Ovary (tissue), 10 donors: Measurements from ENCODE around the gene LMOD1. TPM values are rescaled to one million over a fixed set of nuclear protein-coding genes. Genes with fewer than 3 reads are reported as not detected.

Source experiments
- DNase-seq, 5 donors: peaks; one replicate each; pipeline ENCODE4 v3.0.0-alpha.2; 2019 to 2020
- H3K27ac ChIP-seq, 2 donors: fragments of 200-600 bp; one replicate each; pipeline versions ENCODE4 v1.5.1 to v1.8.0; 2019 to 2022
- H3K27me3 ChIP-seq: fragments of 200-600 bp; one replicate; pipeline ENCODE4 v1.8.0; 2022
- H3K36me3 ChIP-seq: fragments of 200-600 bp; sonication (generic); one replicate; pipeline ENCODE4 v1.5.1; 2019
- H3K4me1 ChIP-seq: one replicate; pipeline ENCODE4 v1.8.1; 2013; ENCODE audit warnings: mild to moderate bottlenecking, moderate library complexity; ENCODE audit not compliant: insufficient read depth
- H3K4me3 ChIP-seq: fragments of 200-600 bp; sonication (generic); one replicate; pipeline ENCODE4 v1.5.1; 2017
- H3K9me3 ChIP-seq, 2 donors: fragments of 200-600 bp in 1 of 2; sonication (generic) in 1 of 2; one replicate each; pipeline versions ENCODE4 v1.5.1 to v1.8.1; 2013 to 2019; ENCODE audit warnings: mild to moderate bottlenecking in 1 of 2, moderate library complexity in 1 of 2
- CTCF ChIP-seq, 3 donors: fragments of 450-650 bp in 2 of 3; fragments of 200-600 bp in 1 of 3; IDR thresholded peaks; one replicate each; pipeline versions ENCODE4 v1.5.1 to v1.8.0; 2016 to 2022; ENCODE audit warnings: antibody characterized with exemption in 3 of 3, mild to moderate bottlenecking in 1 of 3
- EP300 ChIP-seq: sonication (generic); formaldehyde crosslinking; IDR thresholded peaks from one replicate; pipeline ENCODE4 v1.6.1; 2017; ENCODE audit warnings: antibody characterized with exemption
- POLR2A ChIP-seq: fragments of 450-650 bp; IDR thresholded peaks from one replicate; pipeline ENCODE4 v1.6.1; 2017; ENCODE audit warnings: antibody characterized with exemption, mild to moderate bottlenecking, moderate library complexity
- WGBS, 3 donors: extraction: QIAGEN DNeasy Blood & Tissue Kit in 1 of 3; methylation state at CpG; one replicate each; pipeline versions ENCODE4 v1.1.5 to v1.1.7; 2013 to 2017; 5-methylcytosine and 5-hydroxymethylcytosine counted together
- intact Hi-C, 4 donors: fragments of 100-400 bp; cut with DNase I; formaldehyde crosslinking; loops; one replicate each; pipeline versions ENCODE4 v1.11.0 to v1.15.1; 2022 to 2023
- long read RNA-seq, 3 donors: library from polyadenylated mRNA in 2 of 3; unstranded in 2 of 3; transcript quantifications; one replicate each; pipeline ENCODE4 v2.0.0 and lab custom pipeline, GENCODE V29; 2021 to 2026
- polyA plus RNA-seq, 2 donors: library from polyadenylated mRNA; stranded (reverse); fragments of 200-250 nt in 1 of 2; fragments of 350-450 nt in 1 of 2; fragmentation: Illumina TruSeq in 1 of 2; extraction: RNeasy Lipid Tissue Mini Kit (QIAGEN cat#74804) in 1 of 2; gene quantifications; one replicate each; pipeline ENCODE4 v1.2.3, GENCODE V29; 2013 to 2014
- total RNA-seq, 7 donors: library from RNA; depleted of rRNA in 2 of 7; stranded (reverse); fragments of >200 nt in 2 of 7; fragmentation: NEBNext Ultra II Directional in 3 of 7; extraction: Animal tissue kit (Norgen Biotek cat#: 25700) in 3 of 7; gene quantifications; one replicate each; pipeline versions ENCODE4 v1.1.0 to v1.2.4, GENCODE V29; 2016 to 2023
- donor health status: DM: no; HTN: no; CAD: no; lungs with moderate emphysema.
- donor health status: DM: no; HTN: no; CAD: no.
- donor health status: Bipolar disorder and iron deficiency.
- donor health status: DM: yes; HTN: yes; CAD: no.
- donor health status: DM: no; HTN: no; CAD: no.
- donor health status: DM: yes; HTN: yes; CAD: no.

The LMOD1 gene
- total RNA-seq (100 to 1,000 TPM in 2 of 7 donors, 10 to 100 TPM in 5; 25.6 to 155 (median 67.2) TPM), polyA plus RNA-seq (100 to 1,000 TPM in 1 of 2 donors, 10 to 100 TPM in 1; 94.6 to 255 TPM)
- long read RNA-seq, donor 1, transcript LMOD1-201 (3 exons, 3,970 nt): major isoform, 13 of 201 reads
- long read RNA-seq, donor 1, partial matches to known transcripts: 122 of 201 reads
- long read RNA-seq, donor 1, other reads (novel, unspliced or antisense): 66 of 201 reads
- long read RNA-seq, donor 2: 0 reads
- long read RNA-seq, donor 3, transcript LMOD1-201 (3 exons, 3,970 nt): major isoform, 106 of 179 reads
- long read RNA-seq, donor 3, partial matches to known transcripts: 36 of 179 reads
- long read RNA-seq, donor 3, other reads (novel, unspliced or antisense): 37 of 179 reads

- intact Hi-C loops: loop anchor here in 1 of 4 donors (5.0 kb wide), 1 partner anchor 49 kb away; no protein-coding TSS in a partner anchor
- H3K36me3 ChIP-seq: no peaks in the 10 kb centered on the region
- WGBS, 3 donors: 0 to 2% (median 1%) methylated on average over 28 of the region's 28 CpGs
These were observed at the start of gene LMOD1 for GRCh38 chr1:201946224-201946908. Gene LMOD1 (minus strand): TSS chr1:201946548. CDS start chr1:201946340, 208 bp downstream.

GRCh38 chr1:201990427-201990826 lies 44.1 kb upstream of the LMOD1 start:
- intact Hi-C loops: no loop called here
- TF ChIP-seq CTCF (IDR thresholded peaks at IDR 0.05) (no peak), POLR2A (no peak), EP300 (no peak)
- H3K36me3 ChIP-seq: no peaks in the 10 kb centered on the region

More at GRCh38 chr1:201946224-201946908, at the start of gene LMOD1:
- Histone ChIP-seq H3K4me3 (peak within 1 kb of the TSS; percentile 75), H3K27me3 (no peaks in the 10 kb centered on the region), H3K4me1 (peaks cover 15% of the 10 kb centered on the region), H3K27ac (peak within 1 kb of the TSS; percentile 73 to 89), H3K9me3 (no peaks in the 10 kb centered on the region)
- TF ChIP-seq EP300: peak; percentile 36
- peak in 1 of 3 donors; percentile 13 for TF ChIP-seq CTCF (IDR thresholded peaks at IDR 0.05)
- TF ChIP-seq POLR2A: peak; percentile 83
- peak; percentile 89 to 95 (median 93) for DNase-seq

GRCh38 chr1:201989354-201990128 lies 43.2 kb upstream of the LMOD1 start:
- Histone ChIP-seq H3K27me3 (no peaks in the 10 kb centered on the region), H3K27ac (no peak overlapping the region), H3K4me3 (no peak overlapping the region), H3K4me1 (no peaks in the 10 kb centered on the region), H3K9me3 (no peaks in the 10 kb centered on the region), H3K36me3 (no peaks in the 10 kb centered on the region)
- TF ChIP-seq POLR2A: no peak
- no peak for TF ChIP-seq EP300
- TF ChIP-seq CTCF (IDR thresholded peaks at IDR 0.05): no peak
- intact Hi-C loops: no loop called here
- peak in 1 of 5 donors; percentile 17 for DNase-seq
- 91 to 95% (median 91%) methylated on average over 10 of the region's 10 CpGs for WGBS, 3 donors

More at GRCh38 chr1:201990427-201990826, 44.1 kb upstream of the LMOD1 start:
- peak in 1 of 5 donors; percentile 58 for DNase-seq
- Histone ChIP-seq H3K4me3 (no peak overlapping the region), H3K9me3 (no peaks in the 10 kb centered on the region), H3K4me1 (no peaks in the 10 kb centered on the region), H3K27me3 (no peaks in the 10 kb centered on the region), H3K27ac (no peak overlapping the region)
- WGBS, 3 donors: 25 to 32% (median 28%) methylated on average over 6 of the region's 6 CpGs

- Histone ChIP-seq H3K4me3 (no peak overlapping the region), H3K36me3 (no peaks in the 10 kb centered on the region), H3K9me3 (no peaks in the 10 kb centered on the region), H3K27me3 (no peaks in the 10 kb centered on the region), H3K27ac (no peak overlapping the region), H3K4me1 (peaks cover 3% of the 10 kb centered on the region)
- TF ChIP-seq EP300: no peak
- no peak for TF ChIP-seq CTCF (IDR thresholded peaks at IDR 0.05)
- TF ChIP-seq POLR2A: no peak
- WGBS, 3 donors: 64 to 82% (median 69%) methylated on average over 7 of the region's 7 CpGs
- DNase-seq: no peak
- intact Hi-C loops: no loop called here
These were observed 42.3 kb upstream of the LMOD1 start for GRCh38 chr1:201988601-201989000.
